HCT116 (cell line): ENCODE results near the gene CDH23. TPM values are rescaled to one million over a fixed set of nuclear protein-coding genes. Genes with fewer than 3 reads are reported as not detected.

ENCODE experiments used
- ATAC-seq: fragments of 200-7000 bp; cut with Tn5 transposase; 2 replicates; pipeline ENCODE4 v1.9.1; 2020; ENCODE audit warnings: mild to moderate bottlenecking, moderate library complexity
- BruUV-seq: library from RNA; stranded (reverse); fragments of 400-500 nt; replicated peaks from 2 replicates; lab custom pipeline; 2021; lab: Mats Ljungman, UMichigan
- CTCF ChIA-PET: fragments of 300-600 bp; sonication (Branson Sonifier 250); formaldehyde crosslinking; loops from one replicate; lab custom pipeline; 2021; ENCODE audit warnings: antibody characterized with exemption; lab: Charles Lee
- POLR2A ChIA-PET: fragments of 300-600, 350-600 bp; sonication (Branson Sonifier 250); formaldehyde crosslinking; loops from one replicate; lab custom pipeline; 2021; ENCODE audit warnings: antibody characterized with exemption; lab: Charles Lee
- RAD21 ChIA-PET, 2 experiments: fragments of 300-600 bp; sonication (Branson Sonifier 250); formaldehyde crosslinking; loops; one replicate each; lab custom pipeline; 2023; ENCODE audit warnings: low total read pairs in 2 of 2; ENCODE audit not compliant: uncharacterized antibody in 2 of 2, unreplicated experiment in 2 of 2, low non-redundant PET in 1 of 2; lab: Charles Lee
- DNase-seq: peaks from one replicate; pipeline ENCODE4 v3.0.0-alpha.2; 2010; ENCODE audit warnings: low read depth, low spot score
- H2AFZ ChIP-seq: fragments of 200-600 bp; shearing (Covaris generic), sonication (generic); 2 replicates; pipeline ENCODE4 v1.6.1; 2017; ENCODE audit warnings: low read depth, mixed run types, mixed read lengths, antibody characterized with exemption, low read length; ENCODE audit not compliant: poor library complexity, severe bottlenecking
- H3K27ac ChIP-seq: 2 replicates; pipeline ENCODE4 v1.5.1; 2012; ENCODE audit warnings: low read depth, low read length
- H3K27me3 ChIP-seq: fragments of 200-600 bp; sonication (generic); 2 replicates; pipeline ENCODE4 v1.6.1; 2016; ENCODE audit warnings: mixed run types, low read length, mixed read lengths; ENCODE audit not compliant: insufficient read depth
- H3K36me3 ChIP-seq, 2 experiments: fragments of 200-500 bp in 1 of 2; fragments of 200-600 bp in 1 of 2; sonication (Bioruptor generic) in 1 of 2; sonication (generic) in 1 of 2; 2 replicates each; pipeline versions ENCODE4 v1.5.1 to v1.6.1; 2014 to 2016; ENCODE audit warnings: low read length in 2 of 2, inconsistent platforms in 1 of 2, mixed read lengths in 1 of 2, mixed run types in 1 of 2; ENCODE audit not compliant: insufficient read depth in 2 of 2, control insufficient read depth in 1 of 2
- H3K4me1 ChIP-seq, 2 experiments: fragments of 200-600 bp in 1 of 2; sonication (generic) in 1 of 2; 2 replicates each; pipeline versions ENCODE4 v1.5.1 to v1.6.1; 2012 to 2017; ENCODE audit warnings: low read length in 2 of 2, inconsistent platforms in 1 of 2, mild to moderate bottlenecking in 1 of 2, mixed read lengths in 1 of 2, mixed run types in 1 of 2, moderate library complexity in 1 of 2; ENCODE audit not compliant: insufficient read depth in 2 of 2, control insufficient read depth in 1 of 2
- H3K4me2 ChIP-seq: fragments of 200-600 bp; sonication (generic); 2 replicates; pipeline ENCODE4 v1.6.1; 2017; ENCODE audit warnings: mixed run types, low read length, mixed read lengths
- H3K4me3 ChIP-seq, 2 experiments: fragments of 200-600 bp in 1 of 2; sonication (generic) in 1 of 2; replicated peaks in 1 of 2; 2 replicates each; pipeline ENCODE4 v1.5.1; 2011 to 2016; ENCODE audit warnings: low read length in 2 of 2, control low read depth in 1 of 2, low read depth in 1 of 2, mild to moderate bottlenecking in 1 of 2, mixed read lengths in 1 of 2, mixed run types in 1 of 2
- H3K79me2 ChIP-seq: fragments of 200-600 bp; sonication (generic); 2 replicates; pipeline ENCODE4 v1.6.1; 2017; ENCODE audit warnings: mild to moderate bottlenecking, mixed run types, low read length, moderate library complexity, mixed read lengths; ENCODE audit not compliant: insufficient read depth
- H3K9ac ChIP-seq: fragments of 200-600 bp; sonication (generic); 2 replicates; pipeline ENCODE4 v1.6.1; 2016; ENCODE audit warnings: low read length, mixed read lengths
- H3K9me2 ChIP-seq: fragments of 200-600 bp; sonication (generic), shearing (Covaris generic); 2 replicates; pipeline ENCODE4 v1.6.1; 2017; ENCODE audit warnings: mixed run types, mild to moderate bottlenecking, moderate library complexity; ENCODE audit not compliant: insufficient read depth
- H3K9me3 ChIP-seq, 2 experiments: fragments of 200-500 bp in 1 of 2; fragments of 200-600 bp in 1 of 2; sonication (Bioruptor generic) in 1 of 2; sonication (generic) in 1 of 2; 2 replicates each; pipeline ENCODE4 v1.6.1; 2014 to 2017; ENCODE audit warnings: low read length in 2 of 2, mixed read lengths in 2 of 2, inconsistent platforms in 1 of 2, low read depth in 1 of 2, mild to moderate bottlenecking in 1 of 2, mixed run types in 1 of 2, moderate library complexity in 1 of 2; ENCODE audit not compliant: control insufficient read depth in 1 of 2, insufficient read depth in 1 of 2
- H4K20me1 ChIP-seq: fragments of 200-600 bp; sonication (generic), shearing (Covaris generic); 2 replicates; pipeline ENCODE4 v1.6.1; 2017; ENCODE audit warnings: mixed run types, mild to moderate bottlenecking, moderate library complexity; ENCODE audit not compliant: insufficient read depth
- CBX3 ChIP-seq: IDR thresholded peaks from 2 replicates; pipeline ENCODE4 v1.6.1; 2012; ENCODE audit warnings: low read depth
- CEBPB ChIP-seq: IDR thresholded peaks from 2 replicates; pipeline ENCODE4 v1.6.1; 2012; ENCODE audit warnings: low read depth
- CTCF ChIP-seq, 3 experiments: fragments of 200-600 bp in 1 of 3; sonication (generic) in 1 of 3; IDR thresholded peaks in 2 of 3; conservative IDR thresholded peaks in 1 of 3; 2 replicates each; pipeline ENCODE4 v1.5.1; 2012 to 2017; ENCODE audit warnings: low read depth in 2 of 3, low read length in 2 of 3, antibody characterized with exemption in 1 of 3, borderline replicate concordance in 1 of 3, control low read depth in 1 of 3, mild to moderate bottlenecking in 1 of 3, mixed read lengths in 1 of 3, mixed run types in 1 of 3, moderate library complexity in 1 of 3; ENCODE audit not compliant: insufficient read depth in 1 of 3
- EGR1 ChIP-seq: IDR thresholded peaks from 2 replicates; pipeline ENCODE4 v1.6.1; 2012; ENCODE audit warnings: low read depth
- FOSL1 ChIP-seq: IDR thresholded peaks from 2 replicates; pipeline ENCODE4 v1.6.1; 2012; ENCODE audit warnings: low read depth
- MAX ChIP-seq: IDR thresholded peaks from 2 replicates; pipeline ENCODE4 v1.6.1; 2012
- POLR2A ChIP-seq: IDR thresholded peaks from 2 replicates; pipeline ENCODE4 v1.7.0; 2011; ENCODE audit warnings: borderline replicate concordance; ENCODE audit not compliant: insufficient read depth, insufficient read length; ENCODE audit errors: extremely low read depth
- POLR2AphosphoS5 ChIP-seq: IDR thresholded peaks from 2 replicates; pipeline ENCODE4 v1.6.1; 2011; ENCODE audit warnings: mild to moderate bottlenecking, low read depth, low read length, moderate library complexity
- RAD21 ChIP-seq: IDR thresholded peaks from 2 replicates; pipeline ENCODE4 v1.6.1; 2012; ENCODE audit warnings: low read depth, mild to moderate bottlenecking
- REST ChIP-seq: IDR thresholded peaks from 2 replicates; pipeline ENCODE4 v1.6.1; 2012; ENCODE audit warnings: low read depth
- SP1 ChIP-seq: IDR thresholded peaks from 2 replicates; pipeline ENCODE4 v1.6.1; 2012; ENCODE audit warnings: low read depth
- SRF ChIP-seq: IDR thresholded peaks from 2 replicates; pipeline ENCODE4 v1.6.1; 2012; ENCODE audit warnings: low read depth
- TCF7L2 ChIP-seq: IDR thresholded peaks from 2 replicates; pipeline ENCODE4 v1.7.0; 2011; ENCODE audit warnings: borderline replicate concordance, inconsistent platforms; ENCODE audit not compliant: insufficient read depth, insufficient read length; ENCODE audit errors: extremely low read depth
- ZFX ChIP-seq: fragments of 450-650 bp; IDR thresholded peaks from 2 replicates; pipeline ENCODE4 v1.6.1; 2017
- intact Hi-C: fragments of 100-400 bp; cut with micrococcal nuclease; formaldehyde crosslinking; loops from 2 replicates; pipeline ENCODE4 v1.10.0; 2022
- total RNA-seq: library from RNA; stranded (reverse); gene quantifications from one replicate; pipeline ENCODE4 v1.2.1, GENCODE V29; 2021; ENCODE audit not compliant: unreplicated experiment

The CDH23 gene
- total RNA-seq, 1 experiment from 2014 or later, result not detected

- Histone ChIP-seq H3K27ac (no peak overlapping the region), H3K9me2 (no peaks in the 10 kb centered on the region), H3K27me3 (no peaks in the 10 kb centered on the region), H3K79me2 (no peaks in the 10 kb centered on the region), H3K36me3 (no peaks in the 10 kb centered on the region), H3K9me3 (peaks cover 0 to 5% of the 10 kb centered on the region in 2 experiments; a peak in 1 of 4 replicates), H3K4me2 (no peak overlapping the region), H3K9ac (no peak overlapping the region), H3K4me3 (no peak overlapping the region), H3K4me1 (peaks cover 21 to 38% of the 10 kb centered on the region in 2 experiments), H4K20me1 (no peaks in the 10 kb centered on the region), H2AFZ (no peak overlapping the region)
- CTCF ChIA-PET, result interaction anchor here (1.4 kb wide), 1 partner anchor 10 kb away, joined by 4 read pairs; no protein-coding TSS in a partner anchor
- TF ChIP-seq TCF7L2, result peak; percentile 50
- no peak for TF ChIP-seq CEBPB
- POLR2A ChIA-PET, result interaction anchor here (1.3 kb wide), 1 partner anchor 8 kb away, joined by 3 read pairs; no protein-coding TSS in a partner anchor
- ATAC-seq (no peak), DNase-seq (no peak)
- no TSS peak for BruUV-seq
- RAD21 ChIA-PET, result no interaction called here
- intact Hi-C loops, result no loop called here
Measured at GRCh38 chr10:71776481-71776925, 379.8 kb downstream of the CDH23 start.

- Histone ChIP-seq H3K27ac (no peak overlapping the region), H3K36me3 (no peaks in the 10 kb centered on the region), H2AFZ (no peak overlapping the region), H3K9ac (no peak overlapping the region), H3K4me1 (peaks cover 14 to 29% of the 10 kb centered on the region in 2 experiments), H3K79me2 (no peaks in the 10 kb centered on the region), H3K9me3 (peaks cover 0 to 5% of the 10 kb centered on the region in 2 experiments; a peak in 1 of 4 replicates), H3K27me3 (no peaks in the 10 kb centered on the region), H3K4me2 (no peak overlapping the region), H3K4me3 (no peak overlapping the region), H3K9me2 (no peaks in the 10 kb centered on the region), H4K20me1 (no peaks in the 10 kb centered on the region)
- CTCF ChIA-PET, result no interaction called here
- no TSS peak for BruUV-seq
- DNase-seq, result no peak
- POLR2A ChIA-PET, result interaction anchor here (1.3 kb wide), 1 partner anchor 9 kb away, joined by 3 read pairs; no protein-coding TSS in a partner anchor
- intact Hi-C loops, result no loop called here
- ATAC-seq, result no peak
- RAD21 ChIA-PET, result no interaction called here
- TF ChIP-seq CEBPB, result no peak
- no peak for TF ChIP-seq MAX
- TF ChIP-seq CBX3, result no peak
- no peak for TF ChIP-seq ZFX
- no peak for TF ChIP-seq REST
- TF ChIP-seq TCF7L2, result no peak
- TF ChIP-seq RAD21, result no peak
- no peak for TF ChIP-seq FOSL1
- no peak for TF ChIP-seq CTCF (IDR thresholded peaks at IDR 0.05 in 2 of 3, conservative IDR thresholded peaks at IDR 0.05 in 1 of 3; ENCODE audit: borderline replicate concordance in 1 of 3, insufficient read depth in 1 of 3, low read depth in 2 of 3, low read length in 2 of 3)
- no peak for TF ChIP-seq SP1
- TF ChIP-seq SRF, result no peak
- no peak for TF ChIP-seq POLR2AphosphoS5
- TF ChIP-seq POLR2A, result no peak
- TF ChIP-seq EGR1, result no peak
Measured at GRCh38 chr10:71777213-71777985, 380.7 kb downstream of the CDH23 start.
